MG63 (cell line): ENCODE data around the gene ACSS2. TPM values are rescaled to one million over a fixed set of nuclear protein-coding genes. Genes with fewer than 3 reads are reported as not detected.

Source experiments
- total RNA-seq: library from RNA; depleted of rRNA; stranded (reverse); fragments of >200 nt; shearing (Covaris generic); gene quantifications from 2 replicates; pipeline ENCODE4 v1.2.3, GENCODE V29; 2014; ENCODE audit warnings: low replicate concordance; rRNA removed

Gene ACSS2
- total RNA-seq, 1 experiment from 2014 or later: 24.8 TPM

Other genes with a start within 250 kb of the ACSS2 start
- 19.4 and 28.2 TPM in 2 replicates for gene PIGU, start 199.5 kb upstream of the ACSS2 start, total RNA-seq
- gene TP53INP2, start 172.3 kb upstream of the ACSS2 start, total RNA-seq: 0.20 TPM in 1 of 2 replicates, not detected in the other
- 2.1 and 2.4 TPM in 2 replicates for gene NCOA6, start 51.0 kb upstream of the ACSS2 start, total RNA-seq
- 0.12 and 3.4 TPM in 2 replicates for gene GGT7, start 3.8 kb upstream of the ACSS2 start, total RNA-seq
- gene GSS, start 79.2 kb downstream of the ACSS2 start, total RNA-seq: 94.2 and 107 TPM in 2 replicates
- gene MYH7B, start 79.3 kb downstream of the ACSS2 start, total RNA-seq: not detected in 2 replicates
- 65.8 and 97.7 TPM in 2 replicates for gene TRPC4AP, start 216.2 kb downstream of the ACSS2 start, total RNA-seq